DND-41 (cell line): ENCODE measurements around the gene ADORA3.

Experiments
- ATAC-seq: fragments of 200-7000 bp; cut with Tn5 transposase; 3 replicates; pipeline ENCODE4 v1.9.1; 2021; ENCODE audit warnings: low read depth; ENCODE audit not compliant: insufficient read depth
- DNase-seq: peaks from one replicate; pipeline ENCODE4 v3.0.0-alpha.2; 2020
- H2AFZ ChIP-seq: 2 replicates; pipeline ENCODE4 v1.6.0; 2012; ENCODE audit warnings: low read depth, low read length
- H3K27ac ChIP-seq: 2 replicates; pipeline ENCODE4 v1.5.1; 2012; ENCODE audit warnings: low read length, inconsistent platforms
- H3K27me3 ChIP-seq: fragments of 200-600 bp; sonication (generic); 2 replicates; pipeline ENCODE4 v1.6.0; 2012; ENCODE audit warnings: low read length, mild to moderate bottlenecking, inconsistent platforms; ENCODE audit not compliant: insufficient read depth, poor library complexity
- H3K36me3 ChIP-seq: 2 replicates; pipeline ENCODE4 v1.5.1; 2012; ENCODE audit warnings: low read length, inconsistent platforms; ENCODE audit not compliant: insufficient read depth
- H3K4me1 ChIP-seq: 2 replicates; pipeline ENCODE4 v1.5.1; 2012; ENCODE audit warnings: mild to moderate bottlenecking, low read length; ENCODE audit not compliant: insufficient read depth
- H3K4me2 ChIP-seq: 2 replicates; pipeline ENCODE4 v1.6.0; 2012; ENCODE audit warnings: mild to moderate bottlenecking, moderate library complexity, low read length, inconsistent platforms; ENCODE audit not compliant: insufficient read depth
- H3K4me3 ChIP-seq, 2 experiments: fragments of 200-600 bp in 1 of 2; shearing (Covaris generic) in 1 of 2; 2 replicates each; pipeline ENCODE4 v1.5.1; 2012 to 2016; ENCODE audit warnings: inconsistent platforms in 2 of 2, low read length in 2 of 2, mild to moderate bottlenecking in 2 of 2, low read depth in 1 of 2, moderate library complexity in 1 of 2
- H3K79me2 ChIP-seq: 2 replicates; pipeline ENCODE4 v1.6.0; 2012; ENCODE audit warnings: low read length, inconsistent platforms; ENCODE audit not compliant: insufficient read depth
- H3K9ac ChIP-seq: 2 replicates; pipeline ENCODE4 v1.6.0; 2012; ENCODE audit warnings: low read depth, mild to moderate bottlenecking, inconsistent platforms, low read length, moderate library complexity
- H3K9me3 ChIP-seq: 2 replicates; pipeline ENCODE4 v1.5.1; 2012; ENCODE audit warnings: low read length, moderate library complexity, mild to moderate bottlenecking, inconsistent platforms; ENCODE audit not compliant: insufficient read depth, severe bottlenecking
- H4K20me1 ChIP-seq: 2 replicates; pipeline ENCODE4 v1.6.0; 2012; ENCODE audit warnings: low read length; ENCODE audit not compliant: insufficient read depth
- EZH2 ChIP-seq: IDR thresholded peaks from 3 replicates; pipeline ENCODE4 v1.6.1; 2012; ENCODE audit warnings: borderline replicate concordance, low read depth, mild to moderate bottlenecking, moderate library complexity, low read length, inconsistent platforms; ENCODE audit not compliant: severe bottlenecking
- TF ChIP-seq, protein P1 (sequence below): IDR thresholded peaks from 2 replicates; pipeline ENCODE4 v1.5.1; 2012; ENCODE audit warnings: borderline replicate concordance, low read length, moderate library complexity, mild to moderate bottlenecking; ENCODE audit not compliant: poor library complexity, severe bottlenecking; ENCODE audit errors: extremely low read depth

ADORA3 gene

DNA sequence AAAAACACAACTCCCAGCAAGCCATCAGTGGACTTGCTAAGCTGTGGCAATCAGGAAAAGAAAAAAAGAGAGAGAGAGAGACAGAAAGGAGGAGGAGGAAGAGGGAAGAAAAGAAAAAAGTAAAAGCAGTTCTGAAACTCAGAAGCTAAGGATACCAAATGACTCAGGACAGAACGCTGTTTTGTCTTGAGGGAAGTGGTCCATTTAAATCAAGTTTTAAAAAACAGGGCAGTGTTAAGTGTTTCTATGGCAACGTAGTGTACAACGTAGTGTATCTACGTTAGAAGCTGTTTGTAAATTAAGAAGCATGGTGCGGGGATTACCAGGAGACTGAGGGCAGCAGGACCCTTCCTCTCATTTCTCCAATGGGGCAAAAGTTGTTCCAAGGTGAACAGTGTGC lies 5.8 kb downstream of the ADORA3 start:
- Histone ChIP-seq H3K4me1 (0 out of 2 replicates have a peak, but pooled peaks cover under 1% of the 10 kb centered on the region), H3K9ac (no peak overlapping the region), H3K4me2 (no peak overlapping the region), H3K36me3 (no peaks in the 10 kb centered on the region), H3K27ac (no peak overlapping the region), H3K79me2 (no peaks in the 10 kb centered on the region), H3K9me3 (no peaks in the 10 kb centered on the region), H4K20me1 (no peaks in the 10 kb centered on the region), H3K4me3 (no peak overlapping the region), H3K27me3 (no peaks in the 10 kb centered on the region), H2AFZ (no peak overlapping the region)
- no peak for ATAC-seq
- TF ChIP-seq, protein P1, sequence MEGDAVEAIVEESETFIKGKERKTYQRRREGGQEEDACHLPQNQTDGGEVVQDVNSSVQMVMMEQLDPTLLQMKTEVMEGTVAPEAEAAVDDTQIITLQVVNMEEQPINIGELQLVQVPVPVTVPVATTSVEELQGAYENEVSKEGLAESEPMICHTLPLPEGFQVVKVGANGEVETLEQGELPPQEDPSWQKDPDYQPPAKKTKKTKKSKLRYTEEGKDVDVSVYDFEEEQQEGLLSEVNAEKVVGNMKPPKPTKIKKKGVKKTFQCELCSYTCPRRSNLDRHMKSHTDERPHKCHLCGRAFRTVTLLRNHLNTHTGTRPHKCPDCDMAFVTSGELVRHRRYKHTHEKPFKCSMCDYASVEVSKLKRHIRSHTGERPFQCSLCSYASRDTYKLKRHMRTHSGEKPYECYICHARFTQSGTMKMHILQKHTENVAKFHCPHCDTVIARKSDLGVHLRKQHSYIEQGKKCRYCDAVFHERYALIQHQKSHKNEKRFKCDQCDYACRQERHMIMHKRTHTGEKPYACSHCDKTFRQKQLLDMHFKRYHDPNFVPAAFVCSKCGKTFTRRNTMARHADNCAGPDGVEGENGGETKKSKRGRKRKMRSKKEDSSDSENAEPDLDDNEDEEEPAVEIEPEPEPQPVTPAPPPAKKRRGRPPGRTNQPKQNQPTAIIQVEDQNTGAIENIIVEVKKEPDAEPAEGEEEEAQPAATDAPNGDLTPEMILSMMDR, result no peak
- no peak for TF ChIP-seq EZH2
- DNase-seq, result no peak

DNA sequence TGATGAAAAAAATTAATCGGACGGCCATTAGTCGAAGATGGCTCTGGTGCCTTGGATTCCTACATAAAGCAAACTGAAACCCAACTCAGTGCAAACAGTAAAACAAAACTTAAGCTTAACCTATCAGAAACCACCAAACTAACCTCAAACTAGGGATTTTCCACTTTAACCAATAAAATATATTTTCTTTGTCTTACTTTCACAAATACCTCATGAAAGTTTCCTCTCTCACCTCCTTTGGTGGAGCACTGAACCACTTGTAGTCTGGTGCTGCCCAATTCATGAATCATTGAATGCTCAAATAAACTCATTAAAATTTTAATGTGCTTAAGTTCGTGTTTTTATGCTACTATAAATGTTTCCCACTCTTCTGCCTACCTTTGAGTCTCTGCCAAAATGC lies 7.0 kb downstream of the ADORA3 start:
- TF ChIP-seq, protein P1, result no peak
- TF ChIP-seq EZH2, result no peak
- no peak for ATAC-seq
- DNase-seq, result no peak
- Histone ChIP-seq H3K27ac (no peak overlapping the region), H3K27me3 (no peaks in the 10 kb centered on the region), H3K36me3 (no peaks in the 10 kb centered on the region), H2AFZ (no peak overlapping the region), H3K9ac (no peak overlapping the region), H3K9me3 (no peaks in the 10 kb centered on the region), H4K20me1 (no peaks in the 10 kb centered on the region), H3K4me3 (no peak overlapping the region), H3K4me1 (no peaks in the 10 kb centered on the region), H3K4me2 (no peak overlapping the region), H3K79me2 (no peaks in the 10 kb centered on the region)

DNA sequence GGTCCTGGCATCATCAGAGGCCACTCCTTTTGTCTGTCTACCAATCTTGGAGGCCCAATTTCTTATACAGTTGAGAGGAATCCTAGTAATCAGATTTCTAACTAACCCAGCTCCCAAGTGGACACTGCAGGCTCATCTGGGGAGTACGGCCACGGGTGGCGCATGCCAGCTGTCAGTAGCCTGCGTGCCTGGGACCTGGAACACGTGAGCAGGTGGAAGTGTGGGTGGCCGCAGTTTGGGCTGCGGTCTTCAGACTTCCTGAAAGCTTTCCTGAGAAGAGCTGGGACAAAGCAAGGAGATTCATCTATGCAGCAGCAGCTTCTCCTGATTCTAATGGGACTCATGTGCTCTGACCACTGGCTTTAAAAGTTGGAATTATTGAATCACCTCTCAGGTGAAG lies 12.4 kb downstream of the ADORA3 start:
- no peaks in the 10 kb centered on the region for H3K27me3 ChIP-seq
- H3K27ac ChIP-seq, result no peak overlapping the region
- no peak overlapping the region for H2AFZ ChIP-seq
- no peak overlapping the region for H3K4me3 ChIP-seq
- H3K4me2 ChIP-seq, result no peak overlapping the region
- DNase-seq, result no peak
- ATAC-seq, result no peak
- H4K20me1 ChIP-seq, result no peaks in the 10 kb centered on the region
- no peaks in the 10 kb centered on the region for H3K4me1 ChIP-seq
- no peaks in the 10 kb centered on the region for H3K9me3 ChIP-seq
- no peaks in the 10 kb centered on the region for H3K79me2 ChIP-seq
- H3K9ac ChIP-seq, result no peak overlapping the region
- no peaks in the 10 kb centered on the region for H3K36me3 ChIP-seq
- TF ChIP-seq, protein P1, result no peak
- TF ChIP-seq EZH2, result no peak

DNA sequence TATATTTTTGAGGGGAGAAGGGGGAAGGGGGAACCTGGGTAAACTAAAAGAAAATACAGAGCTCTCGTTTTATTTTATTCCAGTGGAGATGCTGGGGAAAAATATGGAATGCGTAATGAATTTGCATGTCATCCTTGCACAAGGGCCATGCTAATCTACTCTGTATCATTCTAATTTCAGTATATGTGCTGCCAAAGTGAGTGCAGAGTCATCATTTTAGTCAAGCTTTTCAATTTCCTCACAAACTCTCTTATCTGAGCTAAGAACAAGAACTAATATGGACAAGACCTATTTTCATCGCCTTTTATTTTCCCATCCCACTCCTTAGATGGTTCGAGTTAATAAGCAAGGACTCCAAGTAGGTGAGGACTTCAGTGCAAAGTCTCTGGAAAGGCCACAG lies 13.2 kb downstream of the ADORA3 start:
- no peak for ATAC-seq
- Histone ChIP-seq H3K9me3 (no peaks in the 10 kb centered on the region), H3K9ac (no peak overlapping the region), H4K20me1 (no peaks in the 10 kb centered on the region), H3K4me3 (no peak overlapping the region), H3K4me2 (no peak overlapping the region), H2AFZ (no peak overlapping the region), H3K27me3 (no peaks in the 10 kb centered on the region), H3K27ac (no peak overlapping the region), H3K79me2 (no peaks in the 10 kb centered on the region), H3K4me1 (no peaks in the 10 kb centered on the region), H3K36me3 (no peaks in the 10 kb centered on the region)
- DNase-seq, result no peak
- TF ChIP-seq, protein P1, result no peak
